ENCODE results near the gene SEPTIN8. TPM values are rescaled to one million over a fixed set of nuclear protein-coding genes. Genes with fewer than 3 reads are reported as not detected.
"Not testable (repeated sequence)": the region's sequence is repeated elsewhere in the genome, so short reads cannot be mapped to it uniquely, and the experiment has no call there.

SEPTIN8 gene
- polyA plus RNA-seq, 4 donors, result 75.6 to 90.5 (median 80.4) TPM

DNA sequence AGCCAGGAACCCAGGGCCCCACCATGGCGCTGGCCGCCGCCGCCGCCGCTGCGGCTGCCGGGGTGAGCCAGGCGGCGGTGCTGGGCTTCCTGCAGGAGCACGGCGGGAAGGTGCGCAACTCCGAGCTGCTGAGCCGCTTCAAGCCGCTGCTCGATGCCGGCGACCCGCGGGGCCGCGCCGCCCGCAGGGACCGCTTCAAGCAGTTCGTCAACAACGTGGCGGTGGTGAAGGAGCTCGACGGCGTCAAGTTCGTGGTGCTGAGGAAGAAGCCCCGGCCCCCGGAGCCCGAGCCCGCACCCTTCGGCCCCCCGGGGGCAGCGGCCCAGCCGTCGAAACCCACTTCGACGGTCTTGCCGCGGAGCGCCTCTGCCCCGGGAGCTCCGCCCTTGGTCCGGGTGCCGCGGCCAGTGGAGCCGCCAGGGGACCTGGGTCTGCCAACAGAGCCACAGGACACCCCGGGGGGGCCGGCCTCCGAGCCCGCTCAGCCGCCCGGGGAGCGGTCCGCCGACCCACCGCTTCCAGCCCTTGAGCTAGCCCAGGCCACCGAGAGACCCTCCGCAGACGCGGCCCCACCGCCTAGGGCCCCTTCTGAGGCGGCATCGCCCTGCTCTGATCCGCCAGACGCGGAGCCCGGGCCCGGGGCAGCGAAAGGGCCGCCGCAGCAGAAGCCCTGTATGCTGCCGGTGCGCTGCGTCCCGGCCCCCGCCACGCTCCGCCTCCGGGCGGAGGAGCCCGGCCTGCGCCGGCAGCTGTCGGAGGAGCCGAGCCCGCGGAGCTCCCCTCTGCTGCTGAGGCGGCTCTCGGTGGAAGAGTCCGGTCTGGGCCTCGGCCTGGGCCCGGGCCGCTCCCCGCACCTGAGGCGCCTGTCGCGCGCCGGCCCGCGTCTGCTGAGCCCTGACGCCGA lies 36.8 kb upstream of the SEPTIN8 start:
- DNase-seq (ENCODE audit: low read depth in 4 of 4, low spot score in 3 of 4), result no peak

- DNase-seq (ENCODE audit: low read depth in 4 of 4, low spot score in 3 of 4), result no peak
These were observed 36.0 kb upstream of the SEPTIN8 start, which contains the start of gene SOWAHA for GRCh38 chr5:132812781-132813598. SOWAHA (plus strand) TSS chr5:132813302; CDS start chr5:132813622, 320 bp downstream.

GRCh38 chr5:132812123-132812765 lies 35.2 kb upstream of the SEPTIN8 start:
- DNase-seq (ENCODE audit: low read depth in 4 of 4, low spot score in 3 of 4), result no peak

GRCh38 chr5:132810605-132811004 lies 33.6 kb upstream of the SEPTIN8 start:
- no peak for DNase-seq (ENCODE audit: low read depth in 4 of 4, low spot score in 3 of 4)

- no peak for DNase-seq (ENCODE audit: low read depth in 4 of 4, low spot score in 3 of 4)
These were observed 31.8 kb upstream of the SEPTIN8 start for GRCh38 chr5:132808866-132809265.

- no peak for DNase-seq (ENCODE audit: low read depth in 4 of 4, low spot score in 3 of 4)
These were observed 31.4 kb upstream of the SEPTIN8 start for GRCh38 chr5:132808448-132808847.

DNA sequence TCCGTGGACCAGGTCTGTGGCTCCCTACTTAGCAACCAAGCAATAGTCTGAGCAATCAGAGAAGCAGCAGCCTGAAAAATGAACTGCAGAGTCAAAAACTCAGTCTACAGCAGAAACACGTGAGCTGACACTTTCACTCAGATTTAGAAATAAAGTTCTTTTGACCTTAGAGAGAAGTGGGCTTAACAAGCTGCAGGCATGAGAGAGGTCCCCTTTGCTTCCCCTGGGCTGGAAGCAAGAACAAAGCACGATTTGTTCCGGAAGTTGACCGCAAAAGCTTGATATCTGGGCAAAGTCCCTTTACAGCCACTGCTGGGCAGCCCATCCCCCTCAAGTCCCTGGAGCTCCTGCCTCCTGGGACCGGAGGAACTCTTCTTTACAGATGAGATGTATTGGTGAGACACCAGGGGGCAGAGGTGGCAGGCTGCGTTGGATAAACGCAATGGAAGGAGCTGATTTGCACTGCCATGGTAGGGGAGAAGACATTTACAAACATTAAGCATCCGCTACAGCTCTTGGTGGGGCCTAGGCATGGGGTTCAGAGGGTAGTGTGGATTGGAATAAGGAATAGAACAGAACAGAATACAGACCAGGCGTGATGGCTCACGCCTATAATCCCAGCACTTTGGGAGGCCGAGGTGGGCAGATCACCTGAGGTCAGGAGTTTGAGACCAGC lies 30.3 kb upstream of the SEPTIN8 start:
- DNase-seq (ENCODE audit: low read depth in 4 of 4, low spot score in 3 of 4), result no peak

GRCh38 chr5:132806804-132807162 lies 29.7 kb upstream of the SEPTIN8 start:
- not testable (repeated sequence) for DNase-seq (ENCODE audit: low read depth in 4 of 4, low spot score in 3 of 4)

DNA sequence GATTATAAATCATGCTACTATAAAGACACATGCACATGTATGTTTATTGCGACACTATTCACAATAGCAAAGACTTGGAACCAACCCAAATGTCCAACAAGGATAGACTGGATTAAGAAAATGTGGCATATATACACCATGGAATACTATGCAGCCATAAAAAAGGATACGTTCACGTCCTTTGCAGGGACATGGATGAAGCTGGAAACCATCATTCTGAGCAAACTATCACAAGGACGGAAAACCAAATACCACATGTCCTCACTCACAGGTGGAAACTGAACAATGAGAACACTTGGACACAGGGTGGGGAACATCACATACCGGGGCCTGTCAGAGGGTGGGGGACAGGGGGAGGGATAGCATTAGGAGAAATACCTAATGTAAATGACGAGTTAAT lies 28.8 kb upstream of the SEPTIN8 start:
- not testable (repeated sequence) for DNase-seq (ENCODE audit: low read depth in 4 of 4, low spot score in 3 of 4)

- DNase-seq (ENCODE audit: low read depth in 4 of 4, low spot score in 3 of 4), result not testable (repeated sequence)
These were observed 27.2 kb upstream of the SEPTIN8 start for GRCh38 chr5:132804219-132804618.

GRCh38 chr5:132802685-132803066 lies 25.6 kb upstream of the SEPTIN8 start:
- DNase-seq (ENCODE audit: low read depth in 4 of 4, low spot score in 3 of 4), result not testable (repeated sequence)

- DNase-seq (ENCODE audit: low read depth in 4 of 4, low spot score in 3 of 4), result no peak
These were observed 25.1 kb upstream of the SEPTIN8 start for GRCh38 chr5:132802044-132802684.

DNA sequence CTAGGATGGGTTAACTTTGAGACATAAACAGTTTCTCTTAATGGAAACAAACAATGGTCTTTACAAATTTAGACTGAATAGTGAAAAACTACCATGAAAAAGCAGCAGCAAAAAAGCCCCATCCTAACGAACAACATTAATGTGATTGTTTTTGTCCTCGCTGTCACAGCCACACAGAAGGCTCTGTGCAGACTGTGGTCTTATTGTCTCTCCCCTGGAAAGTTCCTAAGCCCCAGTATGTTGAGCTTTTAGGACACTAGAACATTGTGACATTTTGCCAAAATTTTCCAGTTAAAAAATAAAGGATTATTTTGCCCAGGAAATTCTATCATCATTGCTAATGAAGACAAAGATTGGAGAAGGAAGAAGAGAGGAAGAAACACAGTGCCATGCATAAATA lies 23.5 kb upstream of the SEPTIN8 start:
- DNase-seq (ENCODE audit: low read depth in 4 of 4, low spot score in 3 of 4), result no peak

DNA sequence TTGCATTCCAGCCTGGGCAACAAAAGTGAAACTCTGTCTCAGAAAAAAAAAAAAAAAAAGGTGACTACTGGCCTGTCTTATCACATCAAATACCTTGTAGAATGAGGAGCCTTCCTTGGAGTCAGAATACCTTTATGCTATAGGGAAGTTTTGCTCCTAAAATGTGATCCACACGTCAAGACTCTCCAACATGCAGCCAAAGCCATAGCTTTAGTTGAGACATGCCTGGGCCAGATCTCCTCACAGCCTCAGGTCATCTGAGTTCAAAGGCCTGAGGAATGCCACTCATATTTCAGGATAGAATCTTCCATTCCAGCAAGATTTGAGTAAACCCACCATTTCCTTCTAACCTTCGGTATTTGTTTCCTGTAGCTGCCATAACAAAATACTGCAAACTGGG lies 22.4 kb upstream of the SEPTIN8 start:
- DNase-seq (ENCODE audit: low read depth in 4 of 4, low spot score in 3 of 4), result no peak

- no peak for DNase-seq (ENCODE audit: low read depth in 4 of 4, low spot score in 3 of 4)
These were observed 20.6 kb upstream of the SEPTIN8 start for GRCh38 chr5:132797651-132798050.

DNA sequence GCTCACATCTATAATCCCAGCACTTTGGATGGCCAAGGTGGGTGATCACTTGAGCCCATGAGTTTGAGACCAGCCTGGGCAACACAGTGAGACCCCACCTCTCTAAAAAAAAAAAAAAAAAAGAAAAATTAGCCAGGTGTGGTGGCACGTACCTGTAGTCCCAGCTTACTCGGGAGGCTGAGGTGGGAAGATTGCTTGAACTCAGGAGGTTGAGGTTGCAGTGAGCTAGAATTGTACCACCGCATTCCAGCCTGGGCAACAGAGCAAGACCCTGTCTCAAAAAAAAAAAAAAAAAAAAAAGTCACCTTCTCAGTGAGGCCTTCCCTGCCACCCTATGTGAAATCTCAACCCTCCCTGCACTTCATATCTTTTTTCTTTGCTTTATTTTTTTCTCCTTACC lies 14.0 kb upstream of the SEPTIN8 start:
- no peak for DNase-seq (ENCODE audit: low read depth in 4 of 4, low spot score in 3 of 4)

DNA sequence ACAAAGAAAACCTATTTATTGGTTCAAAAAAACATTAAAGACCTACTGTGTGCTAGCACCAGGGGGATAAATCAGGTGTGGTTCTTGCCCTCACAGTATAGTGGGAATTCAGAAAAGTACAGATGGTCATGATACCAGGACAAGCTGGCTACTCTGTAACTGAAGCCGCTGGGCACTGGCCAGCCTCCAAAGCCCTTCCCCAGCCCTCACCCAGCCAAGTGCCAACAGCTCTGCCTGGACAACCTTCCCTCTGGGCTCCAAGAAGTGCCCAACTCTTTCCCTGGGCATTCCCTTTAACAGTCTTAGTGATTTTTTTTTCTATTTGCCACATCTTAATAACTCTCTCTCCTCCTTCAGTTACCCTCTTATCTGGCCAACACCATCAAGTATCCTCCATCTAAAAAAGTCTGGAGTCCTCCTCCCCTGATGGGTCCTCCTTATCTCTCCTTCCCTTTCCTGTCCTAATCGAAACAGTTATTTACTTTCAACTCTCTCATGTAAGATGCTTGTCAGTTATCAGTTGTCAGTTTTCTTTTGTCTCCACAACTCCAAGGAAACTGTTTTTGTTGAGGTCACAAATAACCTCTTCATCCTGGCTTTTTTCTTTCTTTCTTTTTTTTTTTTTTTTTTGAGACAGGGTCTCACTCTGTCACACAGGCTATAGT lies 13.3 kb upstream of the SEPTIN8 start:
- no peak for DNase-seq (ENCODE audit: low read depth in 4 of 4, low spot score in 3 of 4)

GRCh38 chr5:132788990-132789886 lies 12.2 kb upstream of the SEPTIN8 start:
- no peak for DNase-seq (ENCODE audit: low read depth in 4 of 4, low spot score in 3 of 4)
